Urinary bladder (tissue), 4 donors: ENCODE data around the gene DEFB129. TPM values are rescaled to one million over a fixed set of nuclear protein-coding genes. Genes with fewer than 3 reads are reported as not detected.
"Not testable (repeated sequence)": the region's sequence is repeated elsewhere in the genome, so short reads cannot be mapped to it uniquely, and the experiment has no call there.

ENCODE experiments used
- DNase-seq: peaks from one replicate; pipeline ENCODE4 v3.0.0-alpha.2; 2015; ENCODE audit errors: extremely low spot score
- H3K27ac ChIP-seq: one replicate; pipeline ENCODE4 v1.5.1; 2013; ENCODE audit warnings: low read depth, mild to moderate bottlenecking, moderate library complexity
- H3K36me3 ChIP-seq: one replicate; pipeline ENCODE4 v1.6.1; 2013; ENCODE audit warnings: mild to moderate bottlenecking, moderate library complexity; ENCODE audit not compliant: insufficient read depth
- H3K4me1 ChIP-seq: one replicate; pipeline ENCODE4 v1.6.1; 2013; ENCODE audit warnings: mild to moderate bottlenecking, moderate library complexity; ENCODE audit not compliant: insufficient read depth
- H3K4me3 ChIP-seq: one replicate; pipeline ENCODE4 v1.5.1; 2013; ENCODE audit warnings: low read depth, low read length
- WGBS: extraction: QIAGEN DNeasy Blood & Tissue Kit; methylation state at CpG from one replicate; pipeline ENCODE4 v1.1.7; 2013; 5-methylcytosine and 5-hydroxymethylcytosine counted together
- polyA plus RNA-seq: library from polyadenylated mRNA; stranded (reverse); fragments of 200-250 nt; gene quantifications from one replicate; pipeline ENCODE4 v1.2.3, GENCODE V29; 2013
- total RNA-seq: library from RNA; depleted of rRNA; stranded (reverse); fragments of >200 nt; gene quantifications from one replicate; pipeline ENCODE4 v1.2.3, GENCODE V29; 2014
- donor health status: healthy with polysubstance abuse.
- donor health status: healthy.

DEFB129 gene
- total and polyA plus RNA-seq, 2 donors = not detected

DNA sequence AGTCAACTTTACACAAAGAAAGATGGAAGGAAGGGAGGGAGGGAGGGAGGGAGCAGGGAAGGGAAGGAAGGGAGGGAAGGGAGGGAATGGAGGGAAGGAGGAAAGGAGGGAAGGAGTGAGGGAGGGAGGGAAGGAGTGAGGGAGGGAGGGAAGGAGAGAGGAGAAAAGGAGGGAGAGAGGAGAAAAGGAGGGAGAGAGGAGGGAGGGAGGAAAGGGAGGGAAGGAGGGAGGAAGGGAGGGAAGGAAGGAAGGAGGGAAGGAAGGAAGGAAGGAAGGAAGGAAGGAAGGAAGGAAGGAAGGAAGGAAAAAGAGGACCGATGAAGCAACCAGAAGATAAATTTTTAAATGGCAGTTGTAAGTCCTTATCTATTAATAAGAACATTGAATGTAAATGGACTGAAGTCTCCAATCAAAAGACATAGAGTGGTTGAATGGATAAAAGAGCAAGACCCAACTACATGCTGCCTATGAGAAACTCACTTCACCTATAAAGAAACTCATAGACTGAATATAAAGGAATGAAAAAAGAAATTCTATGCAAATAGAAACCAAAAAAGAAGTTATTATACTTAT, 5.7 kb upstream of the DEFB129 start:
- Histone ChIP-seq H3K36me3 (no peaks in the 10 kb centered on the region), H3K4me1 (no peaks in the 10 kb centered on the region), H3K27ac (no peak overlapping the region), H3K4me3 (no peak overlapping the region)
- 47% methylated on average over 1 of the region's 1 CpG for WGBS
- no peak for DNase-seq

GRCh38 chr20:225879-226278, 1.2 kb upstream of the DEFB129 start:
- 85% methylated on average over 3 of the region's 3 CpGs for WGBS
- not testable (repeated sequence) for H3K4me3 ChIP-seq, DNase-seq, H3K4me1 ChIP-seq, H3K36me3 ChIP-seq, H3K27ac ChIP-seq

- Histone ChIP-seq H3K36me3 (no peaks in the 10 kb centered on the region), H3K4me3 (no peak overlapping the region), H3K4me1 (no peaks in the 10 kb centered on the region), H3K27ac (no peak overlapping the region)
- WGBS = 74% methylated on average over 3 of the region's 3 CpGs
- DNase-seq = no peak
These were observed 514 bp downstream of the DEFB129 start for GRCh38 chr20:227439-228105.

- 47% methylated on average over 1 of the region's 1 CpG for WGBS
- H3K4me3 ChIP-seq = no peak overlapping the region
- H3K4me1 ChIP-seq = no peaks in the 10 kb centered on the region
- peak; percentile 14 for DNase-seq
- H3K27ac ChIP-seq = no peak overlapping the region
- no peaks in the 10 kb centered on the region for H3K36me3 ChIP-seq
These were observed 8.8 kb downstream of the DEFB129 start for GRCh38 chr20:235891-236290.

- Histone ChIP-seq H3K4me1 (no peaks in the 10 kb centered on the region), H3K36me3 (no peaks in the 10 kb centered on the region), H3K27ac (no peak overlapping the region), H3K4me3 (no peak overlapping the region)
- no peak for DNase-seq
- WGBS = 22% methylated on average over 4 of the region's 4 CpGs
These were observed 10.4 kb downstream of the DEFB129 start for GRCh38 chr20:237489-237888.

GRCh38 chr20:237929-238328, 10.9 kb downstream of the DEFB129 start:
- whole genome bisulfite sequencing = 55% methylated on average over 3 of the region's 3 CpGs
- no peak for DNase-seq
- H3K36me3 ChIP-seq = no peaks in the 10 kb centered on the region
- H3K27ac ChIP-seq = no peak overlapping the region
- H3K4me3 ChIP-seq = no peak overlapping the region
- H3K4me1 ChIP-seq = no peaks in the 10 kb centered on the region

DNA sequence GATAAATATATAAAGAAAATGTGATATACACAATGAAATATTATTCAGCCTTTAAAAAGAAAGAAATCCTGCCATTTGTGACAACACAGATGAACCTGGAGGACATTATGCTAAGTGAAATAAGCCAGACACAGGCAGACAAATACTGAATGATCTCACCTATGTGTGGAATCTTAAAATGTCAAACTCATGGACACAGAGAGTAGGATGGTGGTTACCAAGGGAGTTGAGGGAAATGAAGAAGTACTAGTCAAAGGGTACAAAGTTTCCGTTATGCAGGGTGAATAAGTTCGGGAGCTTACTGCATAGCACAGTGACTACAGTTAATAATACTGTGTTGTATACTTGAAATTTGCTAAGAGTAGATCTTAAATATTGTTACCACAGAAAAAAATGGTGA, 15.8 kb downstream of the DEFB129 start:
- Histone ChIP-seq H3K27ac (no peak overlapping the region), H3K4me1 (no peaks in the 10 kb centered on the region), H3K4me3 (no peak overlapping the region), H3K36me3 (no peaks in the 10 kb centered on the region)
- WGBS = 91% methylated on average over 2 of the region's 2 CpGs
- no peak for DNase-seq

GRCh38 chr20:251354-251753, 24.3 kb downstream of the DEFB129 start:
- no peak for DNase-seq
- H3K4me3 ChIP-seq = no peak overlapping the region
- WGBS = 21% methylated on average over 2 of the region's 2 CpGs
- no peak overlapping the region for H3K27ac ChIP-seq
- no peaks in the 10 kb centered on the region for H3K36me3 ChIP-seq
- no peaks in the 10 kb centered on the region for H3K4me1 ChIP-seq

- Histone ChIP-seq H3K27ac (no peak overlapping the region), H3K36me3 (no peaks in the 10 kb centered on the region), H3K4me3 (no peak overlapping the region), H3K4me1 (no peaks in the 10 kb centered on the region)
- 77% methylated on average over 2 of the region's 2 CpGs for WGBS
- DNase-seq = no peak
These were observed 25.7 kb downstream of the DEFB129 start for GRCh38 chr20:252801-253200.

GRCh38 chr20:253447-253846, 26.4 kb downstream of the DEFB129 start:
- not testable (repeated sequence) for H3K27ac ChIP-seq, H3K4me3 ChIP-seq, H3K36me3 ChIP-seq, DNase-seq, H3K4me1 ChIP-seq
- WGBS = 23% methylated on average over 6 of the region's 6 CpGs

DNA sequence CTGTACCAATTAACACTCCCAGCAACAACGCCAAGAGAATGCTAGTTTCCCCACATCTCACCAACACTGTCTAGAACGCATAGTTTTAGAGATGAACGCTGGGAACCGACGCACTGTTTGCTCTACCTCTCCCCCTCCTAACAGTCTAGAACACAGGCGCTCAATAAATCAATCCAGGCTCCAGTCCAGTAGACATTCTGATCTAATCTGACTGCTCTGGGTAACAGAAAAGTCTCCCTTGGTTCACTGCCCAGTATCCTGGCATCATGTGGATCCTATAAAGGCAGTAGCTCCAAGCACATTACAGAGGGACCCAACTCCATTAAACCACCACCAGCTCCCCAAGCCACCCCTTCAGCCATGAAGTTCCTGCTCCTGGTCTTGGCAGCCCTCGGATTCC, 30.4 kb downstream of the DEFB129 start, which contains the start of gene DEFB132:
DEFB132 (plus strand) TSS at position 306 of the 400 bp plus-strand sequence; CDS start at position 361, 55 bp downstream.
- no peak for DNase-seq
- 66% methylated on average over 7 of the region's 7 CpGs for WGBS
- Histone ChIP-seq H3K4me3 (no peak within 1 kb of the TSS), H3K27ac (no peak within 1 kb of the TSS), H3K36me3 (no peaks in the 10 kb centered on the region), H3K4me1 (no peaks in the 10 kb centered on the region)

DNA sequence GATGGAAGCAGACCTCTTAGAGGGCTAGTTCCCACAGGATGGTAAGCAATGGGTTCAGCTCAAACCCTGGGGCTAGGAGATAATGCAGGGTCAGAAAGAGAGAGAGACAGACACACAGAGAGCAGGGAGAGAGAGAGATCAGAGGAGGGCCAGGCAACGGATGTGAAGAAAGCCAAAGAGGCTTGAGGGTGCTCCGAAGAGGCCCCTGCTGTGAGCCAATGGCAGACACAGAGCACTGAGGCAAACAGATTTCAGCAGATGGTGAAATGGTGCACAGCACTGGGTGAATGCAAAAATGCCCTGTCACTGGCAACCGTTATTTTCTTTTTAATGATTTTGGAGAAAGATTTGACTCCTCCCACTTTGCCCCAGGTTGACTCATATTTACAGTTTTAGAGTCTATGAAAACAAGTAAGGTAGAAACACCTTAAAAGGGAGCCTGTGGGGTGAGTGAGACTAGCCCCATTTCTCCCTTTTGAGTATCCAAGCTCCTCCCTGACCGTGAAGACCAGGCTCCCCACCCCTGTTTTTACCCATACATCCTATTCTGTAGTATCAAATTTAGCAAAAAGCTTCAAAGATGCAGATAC, 31.3 kb downstream of the DEFB129 start:
- H3K36me3 ChIP-seq = no peaks in the 10 kb centered on the region
- H3K4me3 ChIP-seq = no peak overlapping the region
- H3K27ac ChIP-seq = no peak overlapping the region
- no peaks in the 10 kb centered on the region for H3K4me1 ChIP-seq
- no peak for DNase-seq
- 73% methylated on average over 4 of the region's 4 CpGs for WGBS

GRCh38 chr20:258963-259362, 31.9 kb downstream of the DEFB129 start:
- no peak overlapping the region for H3K27ac ChIP-seq
- H3K4me1 ChIP-seq = no peaks in the 10 kb centered on the region
- H3K36me3 ChIP-seq = no peaks in the 10 kb centered on the region
- H3K4me3 ChIP-seq = no peak overlapping the region
- WGBS = 52% methylated on average over 8 of the region's 8 CpGs
- no peak for DNase-seq

DNA sequence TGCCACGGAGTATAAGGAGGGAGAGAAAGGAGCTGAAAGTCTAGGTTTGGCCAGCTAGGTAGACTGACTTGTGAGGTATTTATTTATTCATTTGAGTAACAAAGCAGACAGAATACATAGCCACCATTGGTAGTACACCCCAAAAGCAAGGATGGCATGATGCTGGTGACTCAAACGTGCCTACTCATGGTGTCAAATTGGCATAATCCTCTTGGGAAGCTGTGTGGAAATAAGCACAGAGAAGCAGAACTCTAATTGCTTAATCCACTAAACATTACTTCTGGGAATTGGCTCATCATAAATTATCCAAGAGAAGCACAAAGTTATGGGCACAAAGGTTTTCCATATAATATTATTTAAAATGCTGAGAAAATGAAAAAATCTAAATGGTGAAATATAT, 32.9 kb downstream of the DEFB129 start:
- 58% methylated on average over 2 of the region's 2 CpGs for WGBS
- no peak overlapping the region for H3K4me3 ChIP-seq
- DNase-seq = no peak
- no peaks in the 10 kb centered on the region for H3K36me3 ChIP-seq
- no peak overlapping the region for H3K27ac ChIP-seq
- no peaks in the 10 kb centered on the region for H3K4me1 ChIP-seq
